GM21515 (cell line): ENCODE data around the gene EPG5.
"Not testable (repeated sequence)": the region's sequence is repeated elsewhere in the genome, so short reads cannot be mapped to it uniquely, and the experiment has no call there.

Experiments used
- ATAC-seq: cut with Tn5 transposase; IDR thresholded peaks from one replicate; pipeline ENCODE4 v1.9.1; 2021; ENCODE audit not compliant: unreplicated experiment

Gene EPG5

DNA sequence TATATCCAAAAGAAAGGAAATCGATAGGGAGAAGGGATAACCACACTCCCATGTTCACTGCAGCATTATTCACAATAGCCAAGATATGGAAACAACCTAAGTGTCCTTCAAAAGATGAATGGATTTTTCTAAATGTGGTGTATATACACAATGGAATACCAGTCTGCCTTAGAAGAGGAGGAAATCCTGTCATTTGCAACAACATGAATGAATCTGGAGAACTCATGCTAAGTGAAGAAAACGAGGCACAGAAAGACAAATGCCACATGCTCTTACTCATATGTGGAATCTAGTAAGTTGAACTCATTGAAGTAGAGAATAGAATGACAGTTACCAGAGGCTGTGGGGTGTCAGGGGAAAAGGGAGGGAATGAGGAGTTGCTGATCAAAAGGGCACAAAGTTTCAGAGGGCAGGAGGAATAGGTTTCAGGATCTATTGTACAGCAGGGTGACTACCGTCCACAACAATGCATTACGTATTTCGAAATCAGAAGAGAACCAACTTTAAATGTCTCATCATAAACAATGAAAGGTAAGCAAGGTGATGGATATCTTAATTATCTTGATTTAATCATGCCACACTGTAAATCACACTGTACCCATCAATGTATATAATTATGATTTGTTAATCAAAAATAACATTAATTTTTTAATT is 95.6 kb downstream of the EPG5 start:
- ATAC-seq, result no peak

DNA sequence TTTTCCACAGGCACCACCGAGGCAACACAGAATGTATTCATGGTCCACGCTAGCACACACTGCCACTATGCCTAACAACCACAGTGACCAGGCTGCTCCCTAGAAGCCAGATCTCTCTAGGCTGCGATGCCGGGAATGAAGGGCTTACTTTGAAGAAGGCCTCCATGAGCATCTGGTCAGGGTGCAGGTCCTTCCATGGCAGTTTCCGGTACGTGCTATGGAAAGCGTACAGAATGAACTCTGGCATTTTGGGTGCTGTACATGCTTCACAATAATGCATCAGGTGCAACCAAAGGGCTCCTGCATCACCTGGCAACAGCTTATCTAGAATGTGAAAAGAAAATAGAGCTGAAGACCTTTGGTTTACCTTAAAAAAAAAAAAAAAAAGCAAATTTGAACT is 96.7 kb downstream of the EPG5 start:
- ATAC-seq, result no peak

- no peak for ATAC-seq
Observed at GRCh38 chr18:45865466-45865865, 101.7 kb downstream of the EPG5 start.

GRCh38 chr18:45864081-45864480 is 103.0 kb downstream of the EPG5 start:
- no peak for ATAC-seq

DNA sequence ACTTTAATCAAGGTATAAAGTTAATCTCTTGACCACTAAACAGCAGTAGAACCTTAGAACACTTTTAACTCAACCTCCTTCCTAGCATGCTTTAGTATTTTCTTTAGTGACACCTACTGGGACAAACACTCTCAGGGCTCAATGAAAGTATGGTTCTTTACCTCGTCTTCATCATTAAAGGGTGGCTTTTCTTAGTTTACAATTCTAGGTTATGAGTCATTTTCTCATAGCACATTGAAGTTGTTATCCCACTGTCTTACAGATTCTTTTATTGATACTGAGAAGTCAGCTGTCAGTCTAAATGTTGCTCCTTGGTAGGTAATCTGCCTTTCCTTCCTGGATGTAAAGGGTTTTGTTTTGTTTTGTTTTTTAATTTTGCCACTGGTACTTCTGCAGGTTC is 103.7 kb downstream of the EPG5 start:
- ATAC-seq, result no peak

DNA sequence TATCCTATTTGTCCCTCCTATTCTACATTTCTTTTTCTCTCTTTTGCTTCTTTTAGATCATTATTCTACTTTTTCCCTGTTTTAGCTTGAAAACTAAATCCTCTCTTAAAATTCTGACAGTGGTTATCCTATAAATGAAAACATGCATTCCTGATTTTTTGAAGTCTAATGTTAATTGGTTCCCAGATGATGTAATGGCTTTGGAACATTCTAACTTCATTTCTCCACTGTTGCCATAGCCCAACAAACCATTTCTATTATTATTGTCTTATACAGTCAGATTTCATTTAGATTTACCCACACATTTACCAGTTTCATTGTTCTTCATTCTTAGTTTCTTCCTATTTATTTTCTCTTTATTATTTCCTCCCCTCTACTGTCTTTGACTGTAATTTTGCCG is 105.2 kb downstream of the EPG5 start:
- ATAC-seq, result no peak

DNA sequence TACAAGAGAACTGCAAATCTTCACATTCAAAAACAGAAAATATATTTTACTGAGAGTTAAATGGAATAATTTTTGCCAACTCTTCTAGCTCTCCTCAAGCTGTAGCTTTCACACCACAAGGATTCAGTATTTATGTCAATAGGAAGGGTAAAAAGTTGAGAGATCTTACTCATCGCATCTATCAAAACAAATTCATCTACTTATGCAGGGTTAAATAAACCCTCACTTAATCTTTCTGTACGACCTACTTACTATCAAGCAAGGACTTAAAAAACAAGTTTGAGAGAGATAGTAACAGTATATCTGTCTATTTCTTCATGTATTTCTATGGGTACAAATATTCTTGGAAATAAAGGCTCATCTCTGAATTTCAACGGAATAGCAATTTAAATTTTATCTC is 106.2 kb downstream of the EPG5 start:
- no peak for ATAC-seq

GRCh38 chr18:45860492-45860891 is 106.6 kb downstream of the EPG5 start:
- no peak for ATAC-seq

GRCh38 chr18:45859334-45859733 is 107.8 kb downstream of the EPG5 start:
- ATAC-seq, result no peak

DNA sequence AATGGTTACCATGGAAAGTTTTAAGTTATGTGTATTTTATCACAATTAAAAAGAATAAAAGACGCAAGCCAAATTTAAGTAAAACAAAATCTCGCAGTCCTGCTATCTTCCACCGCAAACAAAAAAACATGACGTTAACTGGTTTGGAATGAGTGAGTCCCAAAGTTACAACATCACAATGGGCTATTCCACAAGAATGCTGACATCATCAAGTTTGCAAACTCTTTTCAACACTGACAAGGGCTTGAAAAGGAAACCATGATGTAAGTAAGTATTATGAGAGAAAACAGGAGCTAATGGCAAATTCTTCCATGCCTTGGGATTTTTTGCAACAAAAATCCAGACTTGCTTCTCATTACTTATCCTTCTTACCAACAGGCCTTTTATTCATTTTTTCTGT is 110.6 kb downstream of the EPG5 start:
- ATAC-seq, result no peak

DNA sequence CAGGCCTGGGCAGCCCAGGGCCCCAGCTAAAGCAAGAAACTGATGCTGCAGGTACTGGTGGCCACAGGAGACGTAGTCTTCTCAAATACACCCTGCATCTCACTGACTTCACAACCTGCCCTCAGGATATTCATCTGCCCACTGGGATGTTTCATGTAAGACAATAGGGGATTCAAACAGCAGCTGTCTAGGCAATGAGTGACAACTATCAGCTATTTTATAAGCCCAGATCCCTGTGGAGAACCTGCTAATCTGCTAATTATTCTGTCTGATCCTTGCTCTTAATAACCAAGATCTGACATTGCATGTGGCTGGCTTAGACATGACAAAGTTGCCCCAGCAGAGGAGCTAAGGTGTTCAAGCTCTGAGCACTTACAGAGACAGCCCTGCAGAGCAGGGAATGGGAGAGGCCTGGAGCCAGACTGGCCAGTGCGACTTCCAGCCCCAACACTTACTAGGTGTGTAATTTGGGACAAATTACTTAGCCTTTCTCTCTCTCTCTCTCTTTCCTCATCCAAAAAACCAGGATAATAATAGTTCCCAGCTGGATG is 113.0 kb downstream of the EPG5 start:
- ATAC-seq, result no peak

DNA sequence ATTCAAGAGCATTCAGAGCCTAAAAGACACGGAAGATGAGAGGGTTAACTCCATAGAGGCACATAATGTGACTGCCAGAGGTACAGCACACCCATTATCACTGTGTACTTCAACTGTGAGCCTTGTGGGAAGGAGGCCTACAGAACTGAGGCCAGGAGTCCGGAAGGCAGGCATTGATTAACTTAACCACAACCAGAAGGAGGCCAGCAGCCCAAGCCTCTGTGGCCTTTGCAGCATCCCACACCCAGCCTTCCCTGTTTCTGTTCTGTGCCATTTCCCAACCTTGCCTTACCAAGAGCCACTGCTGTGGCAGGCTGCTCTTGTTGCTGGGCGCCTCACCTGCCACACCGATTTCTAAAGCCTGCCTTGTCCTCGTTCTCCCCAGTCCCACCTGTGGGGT is 114.5 kb downstream of the EPG5 start:
- ATAC-seq, result no peak

DNA sequence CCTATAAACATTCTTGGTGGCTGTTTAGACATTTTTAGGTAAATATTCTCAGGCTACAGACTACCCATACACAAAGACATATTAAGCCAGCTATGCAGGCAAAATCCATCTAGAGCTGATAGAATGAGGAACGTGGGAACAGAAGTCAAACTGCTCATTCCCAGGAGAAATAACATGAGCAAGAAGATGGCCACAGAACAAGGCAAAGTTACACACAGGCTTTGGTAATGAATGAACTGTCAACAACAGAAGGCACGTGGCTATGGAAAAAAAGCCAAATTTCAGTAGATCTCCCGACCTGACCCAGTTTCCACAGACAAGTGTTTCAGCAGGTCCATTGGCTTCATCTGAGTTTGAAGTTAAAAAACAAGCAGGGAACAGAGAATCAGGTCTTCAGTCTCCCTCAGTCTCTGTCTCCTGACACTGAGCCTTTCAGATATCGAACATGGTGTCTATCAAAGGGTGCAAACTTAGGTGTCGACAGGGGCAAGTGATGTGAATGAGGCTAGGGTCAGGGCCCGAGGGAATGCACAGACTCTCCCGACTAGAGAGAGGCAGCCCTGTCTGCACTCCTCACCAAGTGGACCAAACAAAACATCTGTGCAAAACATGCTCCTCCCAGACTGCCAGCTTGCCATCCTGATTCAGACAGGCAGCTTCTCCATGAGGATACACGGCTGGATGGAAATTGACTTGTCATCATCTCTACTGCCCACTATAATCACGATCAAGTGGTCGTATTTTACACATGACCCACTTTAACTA is 115.8 kb downstream of the EPG5 start:
- no peak for ATAC-seq

GRCh38 chr18:45850021-45850420 is 117.1 kb downstream of the EPG5 start:
- ATAC-seq, result no peak

GRCh38 chr18:45849529-45849928 is 117.6 kb downstream of the EPG5 start:
- ATAC-seq, result no peak

- not testable (repeated sequence) for ATAC-seq
Observed at GRCh38 chr18:45848643-45849042, 118.5 kb downstream of the EPG5 start.

GRCh38 chr18:45847119-45847518 is 120.0 kb downstream of the EPG5 start:
- no peak for ATAC-seq

- ATAC-seq, result no peak
Observed at GRCh38 chr18:45845410-45845809, 121.7 kb downstream of the EPG5 start.

GRCh38 chr18:45844938-45845337 is 122.2 kb downstream of the EPG5 start:
- ATAC-seq, result no peak

GRCh38 chr18:45843019-45843418 is 124.1 kb downstream of the EPG5 start:
- ATAC-seq, result no peak

DNA sequence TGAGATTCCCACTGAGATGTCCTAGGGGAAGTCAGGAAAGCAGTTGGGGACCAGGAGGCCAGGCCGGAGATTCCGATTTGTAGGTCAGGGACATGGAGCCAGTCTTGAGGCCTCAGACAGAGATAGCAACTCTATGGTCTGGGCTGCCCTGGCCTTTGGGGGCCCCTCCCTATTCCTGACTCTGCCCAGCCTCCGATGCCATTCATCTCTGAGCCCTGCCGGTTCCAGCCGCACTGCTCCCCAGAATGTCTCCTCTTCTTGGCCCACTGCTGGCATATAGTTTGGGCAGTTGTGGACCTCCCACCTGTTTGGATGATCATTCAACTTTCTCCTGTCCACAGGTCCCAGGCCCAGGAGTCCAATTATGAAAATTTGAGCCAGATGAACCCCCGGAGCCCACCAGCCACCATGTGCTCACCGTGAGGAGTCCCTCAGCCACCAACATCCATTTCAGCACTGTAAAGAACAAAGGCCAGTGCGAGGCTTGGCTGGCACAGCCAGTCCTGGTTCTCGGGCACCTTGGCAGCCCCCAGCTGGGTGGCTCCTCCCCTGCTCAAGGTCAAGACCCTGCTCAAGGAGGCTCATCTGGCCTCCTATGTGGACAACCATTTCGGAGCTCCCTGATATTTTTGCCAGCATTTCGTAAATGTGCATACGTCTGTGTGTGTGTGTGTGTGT is 125.2 kb downstream of the EPG5 start:
- no peak for ATAC-seq
